ENCODE measurements around the gene GPATCH2. TPM values are rescaled to one million over a fixed set of nuclear protein-coding genes. Genes with fewer than 3 reads are reported as not detected.

The GPATCH2 gene
- total RNA-seq, 1 donor, result 20.6 TPM

DNA sequence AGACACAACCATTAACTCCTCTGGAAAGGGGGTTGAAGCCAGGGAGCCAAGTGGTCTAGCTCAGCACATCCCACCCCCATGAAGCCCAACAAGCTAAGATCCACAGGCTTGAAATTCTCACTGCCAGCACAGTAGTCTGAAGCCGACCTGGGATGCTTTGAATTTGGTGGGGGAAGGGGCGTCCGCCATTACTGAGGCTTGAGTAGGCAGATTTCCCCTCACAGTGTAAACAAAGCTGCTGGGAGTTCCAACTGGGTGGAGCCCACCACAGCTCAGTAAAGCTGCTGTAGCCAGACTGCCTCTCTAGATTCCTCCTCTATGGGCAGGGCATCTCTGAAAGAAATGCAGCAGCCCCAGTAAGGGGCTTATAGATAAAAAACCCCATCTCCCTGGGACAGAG is 193.5 kb downstream of the GPATCH2 start:
- no peak overlapping the region for H3K4me3 ChIP-seq (ENCODE audit: insufficient read depth, low read length)
- no peak for DNase-seq (ENCODE audit: insufficient read length, low spot score, missing footprints)
- TF ChIP-seq, protein P1, sequence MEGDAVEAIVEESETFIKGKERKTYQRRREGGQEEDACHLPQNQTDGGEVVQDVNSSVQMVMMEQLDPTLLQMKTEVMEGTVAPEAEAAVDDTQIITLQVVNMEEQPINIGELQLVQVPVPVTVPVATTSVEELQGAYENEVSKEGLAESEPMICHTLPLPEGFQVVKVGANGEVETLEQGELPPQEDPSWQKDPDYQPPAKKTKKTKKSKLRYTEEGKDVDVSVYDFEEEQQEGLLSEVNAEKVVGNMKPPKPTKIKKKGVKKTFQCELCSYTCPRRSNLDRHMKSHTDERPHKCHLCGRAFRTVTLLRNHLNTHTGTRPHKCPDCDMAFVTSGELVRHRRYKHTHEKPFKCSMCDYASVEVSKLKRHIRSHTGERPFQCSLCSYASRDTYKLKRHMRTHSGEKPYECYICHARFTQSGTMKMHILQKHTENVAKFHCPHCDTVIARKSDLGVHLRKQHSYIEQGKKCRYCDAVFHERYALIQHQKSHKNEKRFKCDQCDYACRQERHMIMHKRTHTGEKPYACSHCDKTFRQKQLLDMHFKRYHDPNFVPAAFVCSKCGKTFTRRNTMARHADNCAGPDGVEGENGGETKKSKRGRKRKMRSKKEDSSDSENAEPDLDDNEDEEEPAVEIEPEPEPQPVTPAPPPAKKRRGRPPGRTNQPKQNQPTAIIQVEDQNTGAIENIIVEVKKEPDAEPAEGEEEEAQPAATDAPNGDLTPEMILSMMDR (IDR thresholded peaks at IDR 0.05; ENCODE audit: extremely low read depth, low read depth, low read length), result no peak

DNA sequence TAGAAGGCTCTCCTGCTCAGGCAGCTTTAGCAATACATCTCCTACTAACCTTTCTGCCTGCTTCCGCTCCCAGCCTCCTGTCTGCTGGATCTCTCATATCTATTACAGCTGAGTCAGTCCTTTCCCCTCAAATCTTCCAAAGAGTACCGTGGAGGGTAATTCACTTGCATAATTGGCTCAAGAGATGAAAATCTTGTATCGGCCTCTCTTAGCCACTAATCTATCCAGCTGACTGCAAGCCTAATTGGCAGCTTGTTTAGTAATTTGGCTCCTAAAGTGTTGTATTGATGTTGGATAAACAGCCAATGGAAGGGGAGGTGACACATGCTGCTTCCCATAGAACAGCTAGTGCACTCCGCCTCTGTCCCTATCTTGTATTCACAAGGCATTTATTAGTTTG is 195.7 kb downstream of the GPATCH2 start:
- H3K4me2 ChIP-seq (ENCODE audit: insufficient read depth, low read length), result no peak overlapping the region
- H2AFZ ChIP-seq (ENCODE audit: low read length), result no peak overlapping the region
- H3K4me1 ChIP-seq (ENCODE audit: insufficient read depth, low read length), result no peaks in the 10 kb centered on the region
- H3K9me3 ChIP-seq (ENCODE audit: low read depth, low read length), result no peaks in the 10 kb centered on the region
- H3K4me3 ChIP-seq (ENCODE audit: insufficient read depth, low read length), result no peak overlapping the region
- H3K36me3 ChIP-seq (ENCODE audit: insufficient read depth, low read length), result no peaks in the 10 kb centered on the region
- no peak for DNase-seq (ENCODE audit: insufficient read length, low spot score, missing footprints)
- H3K27ac ChIP-seq (ENCODE audit: low read depth, low read length), result no peak overlapping the region
- H3K27me3 ChIP-seq (ENCODE audit: insufficient read depth, low read length), result no peaks in the 10 kb centered on the region
- no peaks in the 10 kb centered on the region for H3K79me2 ChIP-seq (ENCODE audit: insufficient read depth, low read length)
- H4K20me1 ChIP-seq (ENCODE audit: insufficient read depth, low read length), result no peaks in the 10 kb centered on the region
- TF ChIP-seq, protein P1 (IDR thresholded peaks at IDR 0.05; ENCODE audit: extremely low read depth, low read depth, low read length), result no peak

More for the DNA sequence above, 193.5 kb downstream of the GPATCH2 start:
- H3K4me2 ChIP-seq (ENCODE audit: insufficient read depth, low read length), result no peak overlapping the region
- H3K79me2 ChIP-seq (ENCODE audit: insufficient read depth, low read length), result no peaks in the 10 kb centered on the region
- H4K20me1 ChIP-seq (ENCODE audit: insufficient read depth, low read length), result no peaks in the 10 kb centered on the region
- H3K9me3 ChIP-seq (ENCODE audit: low read depth, low read length), result no peaks in the 10 kb centered on the region
- no peak overlapping the region for H2AFZ ChIP-seq (ENCODE audit: low read length)
- no peak overlapping the region for H3K27ac ChIP-seq (ENCODE audit: low read depth, low read length)
- H3K4me1 ChIP-seq (ENCODE audit: insufficient read depth, low read length), result no peaks in the 10 kb centered on the region
- H3K36me3 ChIP-seq (ENCODE audit: insufficient read depth, low read length), result no peaks in the 10 kb centered on the region
- no peaks in the 10 kb centered on the region for H3K27me3 ChIP-seq (ENCODE audit: insufficient read depth, low read length)

DNA sequence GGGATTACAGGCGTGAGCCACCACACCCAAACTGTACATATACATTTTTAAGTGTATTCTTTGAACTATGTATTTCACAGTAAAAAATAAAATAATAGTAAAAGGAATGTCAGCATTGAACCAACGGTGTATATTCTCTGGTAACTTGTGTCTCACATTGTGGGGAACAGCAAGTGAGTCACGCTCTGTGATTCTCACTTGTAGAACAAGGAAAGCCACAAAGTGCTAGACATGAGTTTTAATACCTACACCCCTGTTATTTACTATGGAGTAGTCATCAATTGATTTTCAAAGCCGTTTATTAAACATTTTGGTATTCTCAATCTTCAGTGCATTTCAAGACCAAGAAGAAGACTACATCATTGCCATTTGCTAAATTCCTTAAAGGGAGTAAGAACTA is 197.2 kb downstream of the GPATCH2 start:
- Histone ChIP-seq H2AFZ (ENCODE audit: low read length) (no peak overlapping the region), H3K27ac (ENCODE audit: low read depth, low read length) (no peak overlapping the region), H3K27me3 (ENCODE audit: insufficient read depth, low read length) (no peaks in the 10 kb centered on the region), H3K4me3 (ENCODE audit: insufficient read depth, low read length) (no peak overlapping the region), H3K4me1 (ENCODE audit: insufficient read depth, low read length) (no peaks in the 10 kb centered on the region), H3K4me2 (ENCODE audit: insufficient read depth, low read length) (no peak overlapping the region), H3K36me3 (ENCODE audit: insufficient read depth, low read length) (no peaks in the 10 kb centered on the region), H4K20me1 (ENCODE audit: insufficient read depth, low read length) (no peaks in the 10 kb centered on the region), H3K79me2 (ENCODE audit: insufficient read depth, low read length) (no peaks in the 10 kb centered on the region), H3K9me3 (ENCODE audit: low read depth, low read length) (no peaks in the 10 kb centered on the region)
- no peak for DNase-seq (ENCODE audit: insufficient read length, low spot score, missing footprints)
- TF ChIP-seq, protein P1 (IDR thresholded peaks at IDR 0.05; ENCODE audit: extremely low read depth, low read depth, low read length), result no peak

DNA sequence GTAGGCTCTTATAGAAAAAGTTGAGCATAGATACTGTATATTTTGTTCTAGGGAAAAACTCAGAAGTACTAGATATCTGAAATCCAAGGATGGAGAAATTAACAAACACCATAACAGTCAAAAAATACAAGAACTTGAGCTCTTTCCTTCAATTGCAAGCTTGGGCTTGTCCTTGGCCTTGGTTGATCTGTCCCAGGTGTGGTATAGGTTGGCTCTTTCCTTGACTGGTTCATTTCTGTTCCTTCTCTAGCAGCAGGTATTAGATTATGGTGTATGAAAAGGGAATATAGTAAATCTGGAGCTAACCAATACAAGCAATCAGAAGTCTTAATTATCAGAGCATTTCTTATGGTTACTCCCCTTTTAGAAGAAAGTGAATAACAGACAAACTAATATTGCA is 198.6 kb downstream of the GPATCH2 start:
- no peak overlapping the region for H3K27ac ChIP-seq (ENCODE audit: low read depth, low read length)
- TF ChIP-seq, protein P1 (IDR thresholded peaks at IDR 0.05; ENCODE audit: extremely low read depth, low read depth, low read length), result no peak

More for the DNA sequence above, 198.6 kb downstream of the GPATCH2 start:
- H3K4me2 ChIP-seq (ENCODE audit: insufficient read depth, low read length), result no peak overlapping the region
- no peaks in the 10 kb centered on the region for H3K79me2 ChIP-seq (ENCODE audit: insufficient read depth, low read length)
- H2AFZ ChIP-seq (ENCODE audit: low read length), result no peak overlapping the region
- H4K20me1 ChIP-seq (ENCODE audit: insufficient read depth, low read length), result no peaks in the 10 kb centered on the region
- no peaks in the 10 kb centered on the region for H3K36me3 ChIP-seq (ENCODE audit: insufficient read depth, low read length)
- no peaks in the 10 kb centered on the region for H3K27me3 ChIP-seq (ENCODE audit: insufficient read depth, low read length)
- no peak for DNase-seq (ENCODE audit: insufficient read length, low spot score, missing footprints)
- H3K9me3 ChIP-seq (ENCODE audit: low read depth, low read length), result no peaks in the 10 kb centered on the region
- no peaks in the 10 kb centered on the region for H3K4me1 ChIP-seq (ENCODE audit: insufficient read depth, low read length)
- no peak overlapping the region for H3K4me3 ChIP-seq (ENCODE audit: insufficient read depth, low read length)

Measured in osteoblast (primary cell).